Esophagus muscularis mucosa (tissue), 4 donors: ENCODE results near the gene LGALS1. TPM values are rescaled to one million over a fixed set of nuclear protein-coding genes. Genes with fewer than 3 reads are reported as not detected.

ENCODE experiments used
- DNase-seq: peaks from one replicate; pipeline ENCODE4 v3.0.0-alpha.2; 2017; ENCODE audit errors: extremely low spot score
- H3K27ac ChIP-seq, 4 donors: fragments of 200-600 bp; sonication (generic); replicated peaks in 1 of 4; 1 replicate in 3 of 4; 2 replicates in 1 of 4; pipeline ENCODE4 v1.5.1; 2016 to 2019; ENCODE audit warnings: mild to moderate bottlenecking in 1 of 4
- H3K27me3 ChIP-seq, 4 donors: fragments of 200-600 bp; sonication (generic); one replicate each; pipeline versions ENCODE4 v1.5.1 to v1.6.0; 2016 to 2019
- H3K36me3 ChIP-seq, 4 donors: fragments of 200-600 bp; sonication (generic); one replicate each; pipeline ENCODE4 v1.5.1; 2016 to 2019
- H3K4me1 ChIP-seq, 4 donors: fragments of 200-600 bp; sonication (generic); one replicate each; pipeline ENCODE4 v1.5.1; 2016 to 2019
- H3K4me3 ChIP-seq, 4 donors: fragments of 200-600 bp; sonication (generic); 1 replicate in 2 of 4; 2 replicates in 2 of 4; pipeline ENCODE4 v1.5.1; 2016 to 2019; ENCODE audit warnings: mild to moderate bottlenecking in 4 of 4, moderate library complexity in 1 of 4
- H3K9me3 ChIP-seq, 4 donors: fragments of 200-600 bp; sonication (generic); 1 replicate in 3 of 4; 2 replicates in 1 of 4; pipeline ENCODE4 v1.5.1; 2016 to 2019
- CTCF ChIP-seq, 3 experiments: fragments of 200-600 bp in 2 of 3; fragments of 450-650 bp in 1 of 3; sonication (generic) in 2 of 3; IDR thresholded peaks; one replicate each; pipeline ENCODE4 v1.5.1; 2017 to 2019; ENCODE audit warnings: antibody characterized with exemption in 3 of 3, mild to moderate bottlenecking in 2 of 3, moderate library complexity in 1 of 3
- EP300 ChIP-seq: sonication (generic); formaldehyde crosslinking; IDR thresholded peaks from one replicate; pipeline ENCODE4 v1.6.1; 2017; ENCODE audit warnings: antibody characterized with exemption
- POLR2A ChIP-seq: fragments of 450-650 bp; IDR thresholded peaks from one replicate; pipeline ENCODE4 v1.6.1; 2017; ENCODE audit warnings: antibody characterized with exemption, moderate library complexity, mild to moderate bottlenecking, low read depth
- POLR2AphosphoS5 ChIP-seq, 2 donors: sonication (generic); formaldehyde crosslinking; IDR thresholded peaks; one replicate each; pipeline ENCODE4 v1.6.1; 2017; ENCODE audit warnings: antibody characterized with exemption in 2 of 2
- WGBS: methylation state at CpG from one replicate; pipeline ENCODE4 v1.1.5; 2018; 5-methylcytosine and 5-hydroxymethylcytosine counted together
- intact Hi-C: fragments of 100-400 bp; cut with DNase I; formaldehyde crosslinking; loops from one replicate; pipeline ENCODE4 v1.15.1; 2023
- total RNA-seq, 4 donors: library from RNA; depleted of rRNA; stranded (reverse); fragments of >200 nt; gene quantifications; one replicate each; pipeline versions ENCODE4 v1.1.0 to v1.2.1, GENCODE V29; 2016

Gene LGALS1
- total RNA-seq, 4 donors from 2014 or later = 710 to 1,112 (median 1,021) TPM

- peak overlapping the region in 1 of 4 donors; percentile 7 for H3K27ac ChIP-seq
- H3K36me3 ChIP-seq = peaks cover 0 to 10% (median 8%) of the 10 kb centered on the region in 4 donors
- H3K9me3 ChIP-seq = no peaks in the 10 kb centered on the region
- intact Hi-C loops = no loop called here
- TF ChIP-seq CTCF (IDR thresholded peaks at IDR 0.05) (no peak), POLR2AphosphoS5 (IDR thresholded peaks at IDR 0.05) (no peak), EP300 (no peak), POLR2A (no peak)
- peaks cover 53 to 68% (median 57%) of the 10 kb centered on the region in 4 donors for H3K4me1 ChIP-seq
- H3K27me3 ChIP-seq = peaks cover 3 to 32% (median 12%) of the 10 kb centered on the region in 4 donors
- WGBS = 71% methylated on average over 3 of the region's 3 CpGs
- no peak overlapping the region for H3K4me3 ChIP-seq
- DNase-seq = no peak
Measured at GRCh38 chr22:37636949-37637273, 38.5 kb upstream of the LGALS1 start.

DNA sequence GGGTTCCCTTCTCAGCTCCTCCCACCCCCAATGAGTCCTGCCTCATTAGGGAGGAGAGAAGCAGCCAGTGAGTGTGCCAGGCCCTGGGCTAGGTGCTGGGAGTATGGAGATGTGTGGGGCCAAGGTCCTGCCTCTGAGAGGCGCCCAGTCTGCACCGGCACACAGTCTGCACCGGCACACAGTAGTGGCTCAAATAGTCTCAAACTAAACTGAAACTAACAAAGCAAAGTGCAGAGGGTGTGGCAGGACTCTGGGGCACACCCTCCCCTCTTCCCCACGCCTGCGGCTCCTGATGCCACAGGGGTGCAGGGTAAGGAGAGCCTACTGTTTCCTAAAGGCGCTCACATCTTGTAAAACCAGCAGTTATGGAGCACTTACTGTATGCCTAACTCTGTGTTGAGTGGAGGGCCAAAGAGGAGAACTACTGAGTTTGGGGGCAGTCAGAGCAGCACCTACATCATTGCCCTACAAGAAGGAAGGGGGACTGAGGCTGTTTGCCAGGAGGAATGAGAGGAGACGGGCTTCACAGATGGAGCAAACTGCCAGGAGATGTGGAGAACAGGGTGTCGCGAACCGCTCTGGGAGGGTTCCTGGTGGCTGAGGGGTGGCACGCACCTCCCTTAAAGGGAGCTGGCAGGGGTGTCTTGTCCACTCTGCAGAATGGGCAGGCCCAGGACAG lies 36.9 kb upstream of the LGALS1 start:
- peak overlapping the region in 1 of 4 donors; percentile 55 for H3K27ac ChIP-seq
- no peaks in the 10 kb centered on the region for H3K9me3 ChIP-seq
- H3K27me3 ChIP-seq = peaks cover 3 to 35% (median 12%) of the 10 kb centered on the region in 4 donors
- H3K4me3 ChIP-seq = peak overlapping the region; percentile 54 to 72 (median 58)
- DNase-seq = no peak
- no peaks in the 10 kb centered on the region for H3K36me3 ChIP-seq
- intact Hi-C loops = no loop called here
- peaks cover 46 to 67% (median 52%) of the 10 kb centered on the region in 4 donors for H3K4me1 ChIP-seq
- 71% methylated on average over 9 of the region's 11 CpGs for WGBS
- TF ChIP-seq CTCF (IDR thresholded peaks at IDR 0.05) (no peak), POLR2A (no peak), POLR2AphosphoS5 (IDR thresholded peaks at IDR 0.05) (no peak), EP300 (no peak)

DNA sequence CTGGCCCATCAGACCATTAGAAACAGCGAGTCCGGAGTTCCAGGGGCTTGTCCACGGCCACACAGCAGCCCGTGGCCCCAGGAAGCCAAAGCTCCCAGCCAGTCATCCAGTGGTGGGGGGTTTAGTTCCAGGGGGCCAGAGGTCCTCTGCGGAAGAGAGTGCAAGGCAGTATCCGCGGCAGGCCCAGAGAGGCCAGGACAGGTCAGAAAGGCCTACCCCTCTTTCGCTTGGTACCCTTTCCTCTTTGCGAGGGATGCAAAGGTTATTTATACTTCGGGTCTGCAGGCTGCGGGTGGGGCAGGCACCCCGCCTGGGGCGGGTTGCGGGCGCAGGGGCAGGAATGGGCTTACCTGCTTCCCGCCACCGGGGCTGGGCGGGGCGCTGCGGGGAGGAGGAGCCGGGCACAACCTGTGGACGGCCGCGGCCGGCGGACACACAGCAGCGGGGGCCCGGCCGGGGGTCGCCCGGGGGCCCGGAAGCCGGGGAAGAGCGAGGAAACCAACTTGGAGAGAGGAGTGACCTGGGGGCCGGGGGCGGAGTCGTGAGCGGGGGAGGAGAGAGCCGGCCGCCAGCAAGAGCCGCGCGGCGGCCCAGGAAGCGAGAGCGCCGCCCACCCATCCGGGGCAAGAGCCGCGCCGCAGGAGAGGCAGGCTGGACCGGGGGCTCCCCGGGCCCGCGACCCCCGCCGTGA lies 36.2 kb upstream of the LGALS1 start, which contains the start of gene SH3BP1:
Gene SH3BP1, plus strand, starts transcription at position 600 of the 691 bp plus-strand sequence. CDS start 119 bp downstream, outside the sequence.
- Histone ChIP-seq H3K9me3 (no peaks in the 10 kb centered on the region), H3K4me3 (peak within 1 kb of the TSS; percentile 54 to 72 (median 58)), H3K4me1 (peaks cover 41 to 62% (median 47%) of the 10 kb centered on the region in 4 donors), H3K36me3 (no peaks in the 10 kb centered on the region), H3K27ac (peak within 1 kb of the TSS in 3 of 4 donors; percentile 37 to 65 (median 55)), H3K27me3 (peaks cover 3 to 35% (median 12%) of the 10 kb centered on the region in 4 donors)
- no peak for DNase-seq
- WGBS = 28% methylated on average over 5 of the region's 57 CpGs
- no peak for TF ChIP-seq POLR2A
- no peak for TF ChIP-seq EP300
- TF ChIP-seq CTCF (IDR thresholded peaks at IDR 0.05) = no peak
- no peak for TF ChIP-seq POLR2AphosphoS5 (IDR thresholded peaks at IDR 0.05)
- intact Hi-C loops = no loop called here

- 21% methylated on average over 10 of the region's 27 CpGs for WGBS
- peaks cover 33 to 54% (median 39%) of the 10 kb centered on the region in 4 donors for H3K4me1 ChIP-seq
- peak overlapping the region in 3 of 4 donors; percentile 37 to 65 (median 55) for H3K27ac ChIP-seq
- H3K36me3 ChIP-seq = no peaks in the 10 kb centered on the region
- intact Hi-C loops = no loop called here
- H3K9me3 ChIP-seq = no peaks in the 10 kb centered on the region
- no peak for TF ChIP-seq POLR2A
- TF ChIP-seq POLR2AphosphoS5 (IDR thresholded peaks at IDR 0.05) = no peak
- TF ChIP-seq CTCF (IDR thresholded peaks at IDR 0.05) = no peak
- no peak for TF ChIP-seq EP300
- peaks cover 3 to 35% (median 12%) of the 10 kb centered on the region in 4 donors for H3K27me3 ChIP-seq
- peak overlapping the region; percentile 54 to 72 (median 58) for H3K4me3 ChIP-seq
- DNase-seq = no peak
Measured at GRCh38 chr22:37639771-37640590, 35.5 kb upstream of the LGALS1 start.
